Trophoblast cell (in vitro differentiated cells and primary cell): ENCODE results near the gene CFL1.

Experiments
- DNase-seq, 2 donors: peaks; one replicate each; pipeline ENCODE4 v3.0.0-alpha.2; 2016
- H2AFZ ChIP-seq: 2 replicates; pipeline ENCODE4 v1.6.1; 2013; ENCODE audit warnings: low read length, moderate library complexity, mild to moderate bottlenecking; ENCODE audit not compliant: insufficient read depth, poor library complexity
- H2AK5ac ChIP-seq: 2 replicates; pipeline ENCODE4 v1.6.1; 2013; ENCODE audit warnings: mild to moderate bottlenecking, low read length
- H2BK120ac ChIP-seq: 2 replicates; pipeline ENCODE4 v1.6.1; 2013; ENCODE audit warnings: low read length, mild to moderate bottlenecking, moderate library complexity; ENCODE audit not compliant: insufficient read depth, poor library complexity
- H2BK12ac ChIP-seq: 2 replicates; pipeline ENCODE4 v1.6.1; 2013; ENCODE audit warnings: mild to moderate bottlenecking, low read length, moderate library complexity
- H2BK5ac ChIP-seq: 2 replicates; pipeline ENCODE4 v1.6.1; 2013; ENCODE audit warnings: low read length, low read depth, moderate library complexity, mild to moderate bottlenecking; ENCODE audit not compliant: poor library complexity
- H3K14ac ChIP-seq: 2 replicates; pipeline ENCODE4 v1.6.1; 2013; ENCODE audit warnings: mild to moderate bottlenecking, low read length
- H3K18ac ChIP-seq: 2 replicates; pipeline ENCODE4 v1.6.1; 2013; ENCODE audit warnings: mild to moderate bottlenecking, low read length
- H3K23ac ChIP-seq: 2 replicates; pipeline ENCODE4 v1.6.1; 2013; ENCODE audit warnings: low read length
- H3K27ac ChIP-seq: 2 replicates; pipeline ENCODE4 v1.5.1; 2013; ENCODE audit warnings: low read depth, mild to moderate bottlenecking, inconsistent platforms, low read length, moderate library complexity
- H3K27me3 ChIP-seq: 2 replicates; pipeline ENCODE4 v1.6.1; 2013; ENCODE audit warnings: inconsistent platforms, mild to moderate bottlenecking, low read length, moderate library complexity; ENCODE audit not compliant: insufficient read depth
- H3K36me3 ChIP-seq, 2 experiments: 1 replicate in 1 of 2; 2 replicates in 1 of 2; pipeline ENCODE4 v1.6.1; 2013; ENCODE audit warnings: low read length in 2 of 2, mild to moderate bottlenecking in 2 of 2, moderate library complexity in 1 of 2; ENCODE audit not compliant: insufficient read depth in 2 of 2, control insufficient read depth in 1 of 2
- H3K4ac ChIP-seq: 2 replicates; pipeline ENCODE4 v1.6.1; 2013; ENCODE audit warnings: low read depth, mild to moderate bottlenecking, low read length, moderate library complexity
- H3K4me1 ChIP-seq, 2 experiments: 1 replicate in 1 of 2; 2 replicates in 1 of 2; pipeline ENCODE4 v1.6.1; 2013; ENCODE audit warnings: low read length in 2 of 2, mild to moderate bottlenecking in 2 of 2, moderate library complexity in 1 of 2; ENCODE audit not compliant: insufficient read depth in 2 of 2, control insufficient read depth in 1 of 2
- H3K4me2 ChIP-seq: 2 replicates; pipeline ENCODE4 v1.6.1; 2013; ENCODE audit warnings: inconsistent platforms, mild to moderate bottlenecking, low read length, moderate library complexity
- H3K4me3 ChIP-seq: 2 replicates; pipeline ENCODE4 v1.5.1; 2013; ENCODE audit warnings: mild to moderate bottlenecking, low read depth, low read length, inconsistent platforms
- H3K79me1 ChIP-seq: one replicate; pipeline ENCODE4 v1.6.1; 2013; ENCODE audit warnings: low read length
- H3K79me2 ChIP-seq: 2 replicates; pipeline ENCODE4 v1.6.1; 2013; ENCODE audit warnings: low read length, mild to moderate bottlenecking; ENCODE audit not compliant: control insufficient read depth, insufficient read depth, poor library complexity
- H3K9ac ChIP-seq: 2 replicates; pipeline ENCODE4 v1.6.1; 2013; ENCODE audit warnings: mild to moderate bottlenecking, low read length
- H3K9me3 ChIP-seq: 2 replicates; pipeline ENCODE4 v1.6.1; 2013; ENCODE audit warnings: low read depth, mild to moderate bottlenecking, control low read depth, inconsistent platforms, low read length; ENCODE audit not compliant: insufficient read depth
- H4K12ac ChIP-seq: 2 replicates; pipeline ENCODE4 v1.6.1; 2013; ENCODE audit warnings: low read depth, mild to moderate bottlenecking, low read length, moderate library complexity
- H4K8ac ChIP-seq: 2 replicates; pipeline ENCODE4 v1.6.1; 2013; ENCODE audit warnings: low read depth, mild to moderate bottlenecking, low read length, moderate library complexity
- H4K91ac ChIP-seq: one replicate; pipeline ENCODE4 v1.6.1; 2013; ENCODE audit warnings: low read depth, mild to moderate bottlenecking, low read length, moderate library complexity
- WGBS: extraction: QIAGEN DNeasy Blood & Tissue Kit; methylation state at CpG from one replicate; pipeline ENCODE4 v1.1.7; 2013; ENCODE audit warnings: missing lambda C conversion rate; ENCODE audit not compliant: insufficient read length, insufficient coverage; ENCODE audit errors: extremely low coverage; 5-methylcytosine and 5-hydroxymethylcytosine counted together

Gene CFL1

GRCh38 chr11:65864706-65865471 lies 6.9 kb upstream of the CFL1 start:
- no peak overlapping the region for H3K14ac ChIP-seq
- H2BK5ac ChIP-seq, result no peak overlapping the region
- H3K9me3 ChIP-seq, result no peaks in the 10 kb centered on the region
- no peak overlapping the region for H3K4me3 ChIP-seq
- no peak overlapping the region for H2AK5ac ChIP-seq
- H3K4me2 ChIP-seq, result no peak overlapping the region
- H3K79me1 ChIP-seq, result peaks cover 10% of the 10 kb centered on the region
- no peak overlapping the region for H4K8ac ChIP-seq
- H3K9ac ChIP-seq, result no peak overlapping the region
- WGBS, result no CpG with 5 or more reads among the region's 18 CpGs
- H3K4me1 ChIP-seq, result peaks cover 9 to 10% of the 10 kb centered on the region in 2 experiments
- peaks cover 70 to 77% of the 10 kb centered on the region in 2 experiments for H3K36me3 ChIP-seq
- no peak overlapping the region for H3K18ac ChIP-seq
- peaks cover 11% of the 10 kb centered on the region for H3K79me2 ChIP-seq
- H2AFZ ChIP-seq, result no peak overlapping the region
- H3K27me3 ChIP-seq, result no peaks in the 10 kb centered on the region
- H2BK120ac ChIP-seq, result no peak overlapping the region
- H3K4ac ChIP-seq, result no peak overlapping the region
- no peak overlapping the region for H2BK12ac ChIP-seq
- no peak overlapping the region for H3K23ac ChIP-seq
- no peak overlapping the region for H4K12ac ChIP-seq
- DNase-seq, result no peak
- no peak overlapping the region for H3K27ac ChIP-seq
- H4K91ac ChIP-seq, result no peak overlapping the region

GRCh38 chr11:65863889-65864705 lies 6.1 kb upstream of the CFL1 start:
- Histone ChIP-seq H2AFZ (no peak overlapping the region), H3K23ac (no peak overlapping the region), H3K9ac (no peak overlapping the region), H2BK12ac (no peak overlapping the region), H3K4ac (no peak overlapping the region), H3K14ac (no peak overlapping the region), H3K4me1 (peaks cover 12 to 14% of the 10 kb centered on the region in 2 experiments), H2AK5ac (no peak overlapping the region), H4K12ac (no peak overlapping the region), H2BK5ac (no peak overlapping the region), H4K91ac (no peak overlapping the region), H4K8ac (no peak overlapping the region), H3K18ac (no peak overlapping the region), H3K27me3 (no peaks in the 10 kb centered on the region), H3K27ac (no peak overlapping the region), H2BK120ac (no peak overlapping the region), H3K9me3 (no peaks in the 10 kb centered on the region), H3K79me2 (peaks cover 14% of the 10 kb centered on the region), H3K36me3 (peaks cover 66 to 70% of the 10 kb centered on the region in 2 experiments), H3K4me3 (no peak overlapping the region), H3K79me1 (peaks cover 14% of the 10 kb centered on the region), H3K4me2 (no peak overlapping the region)
- no CpG with 5 or more reads among the region's 12 CpGs for WGBS
- DNase-seq, result no peak

- Histone ChIP-seq H2AFZ (no peak overlapping the region), H4K12ac (no peak overlapping the region), H2AK5ac (no peak overlapping the region), H3K9me3 (no peaks in the 10 kb centered on the region), H3K79me1 (peaks cover 19% of the 10 kb centered on the region), H3K4me3 (no peak overlapping the region), H3K27me3 (no peaks in the 10 kb centered on the region), H3K18ac (no peak overlapping the region), H3K9ac (no peak overlapping the region), H3K4me2 (no peak overlapping the region), H3K14ac (no peak overlapping the region), H3K79me2 (peaks cover 14% of the 10 kb centered on the region), H3K23ac (no peak overlapping the region), H2BK5ac (no peak overlapping the region), H4K91ac (no peak overlapping the region), H3K4me1 (peaks cover 12 to 14% of the 10 kb centered on the region in 2 experiments), H3K36me3 (peaks cover 61 to 63% of the 10 kb centered on the region in 2 experiments), H2BK120ac (no peak overlapping the region), H3K27ac (no peak overlapping the region), H4K8ac (no peak overlapping the region), H2BK12ac (no peak overlapping the region), H3K4ac (no peak overlapping the region)
- no CpG with 5 or more reads among the region's 24 CpGs for WGBS
- no peak for DNase-seq
These were observed 5.2 kb upstream of the CFL1 start for GRCh38 chr11:65862941-65863888.

- no peak overlapping the region for H3K18ac ChIP-seq
- no CpG with 5 or more reads among the region's 5 CpGs for WGBS
These were observed 4.3 kb upstream of the CFL1 start for GRCh38 chr11:65862191-65862735.

More at GRCh38 chr11:65862191-65862735, 4.3 kb upstream of the CFL1 start:
- Histone ChIP-seq H4K12ac (no peak overlapping the region), H4K8ac (no peak overlapping the region), H3K9ac (no peak overlapping the region), H3K79me2 (peaks cover 21% of the 10 kb centered on the region), H2BK5ac (no peak overlapping the region), H3K27ac (no peak overlapping the region), H2AK5ac (no peak overlapping the region), H3K14ac (no peak overlapping the region), H3K4me1 (peaks cover 10 to 11% of the 10 kb centered on the region in 2 experiments), H2BK12ac (no peak overlapping the region), H2BK120ac (no peak overlapping the region), H3K9me3 (no peaks in the 10 kb centered on the region), H2AFZ (no peak overlapping the region), H3K23ac (no peak overlapping the region), H4K91ac (no peak overlapping the region), H3K36me3 (peaks cover 54 to 56% of the 10 kb centered on the region in 2 experiments), H3K4ac (peak overlapping the region; percentile 5), H3K79me1 (peaks cover 26% of the 10 kb centered on the region), H3K27me3 (no peaks in the 10 kb centered on the region), H3K4me3 (no peak overlapping the region), H3K4me2 (peak overlapping the region; percentile 83)
- no peak for DNase-seq
